ENCODE data around the gene KIF21B.
A peak's percentile ranks its signal among the peaks of the same experiment; 100 is the strongest.

KIF21B gene

DNA sequence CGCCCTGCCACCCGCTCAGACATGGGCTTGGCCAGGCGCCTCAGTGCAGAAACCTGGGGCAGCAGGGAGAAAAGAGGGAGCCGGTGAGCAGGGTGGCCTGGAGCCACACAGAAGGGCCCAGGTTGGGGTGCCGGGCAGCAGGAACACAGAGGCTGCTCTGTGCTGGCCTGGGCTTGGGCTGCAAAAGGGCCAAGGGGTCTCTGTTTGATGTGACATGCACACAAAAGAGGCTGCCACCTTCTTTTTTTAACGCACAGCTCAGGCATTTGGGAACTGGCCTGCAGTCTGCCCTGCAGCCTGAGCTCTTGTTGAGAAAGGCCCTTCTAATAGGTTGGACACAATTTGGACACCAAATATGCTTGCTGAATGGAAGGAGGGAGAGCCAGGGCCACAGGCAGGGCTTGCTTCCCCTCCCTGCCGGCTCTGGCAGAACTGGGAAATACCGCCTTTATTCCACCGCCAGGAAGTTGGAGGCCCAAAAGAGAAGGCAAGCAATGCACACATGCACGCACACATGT, 32.4 kb downstream of the KIF21B start:
- no peak for DNase-seq

DNA sequence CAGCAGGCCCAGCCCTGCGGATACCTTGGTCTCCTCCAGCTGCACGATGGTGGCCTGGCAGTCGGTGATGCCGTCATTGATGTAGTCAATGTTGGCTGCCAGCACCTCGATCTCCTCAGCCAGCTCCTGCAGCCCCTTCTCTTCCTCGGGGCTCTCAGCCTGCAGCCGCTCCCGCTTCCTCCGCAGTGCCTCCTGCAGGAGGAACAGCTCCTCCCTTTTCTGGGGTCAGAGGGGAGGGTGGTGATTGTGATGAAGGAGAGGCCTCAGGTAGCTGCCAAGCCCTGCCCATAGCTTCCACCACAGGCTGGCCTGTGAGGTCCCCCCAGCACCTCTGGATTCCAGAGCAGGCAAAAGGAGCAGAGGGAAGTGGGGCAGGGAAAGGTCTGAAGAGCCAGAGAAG, 33.4 kb downstream of the KIF21B start:
- DNase-seq = no peak

DNA sequence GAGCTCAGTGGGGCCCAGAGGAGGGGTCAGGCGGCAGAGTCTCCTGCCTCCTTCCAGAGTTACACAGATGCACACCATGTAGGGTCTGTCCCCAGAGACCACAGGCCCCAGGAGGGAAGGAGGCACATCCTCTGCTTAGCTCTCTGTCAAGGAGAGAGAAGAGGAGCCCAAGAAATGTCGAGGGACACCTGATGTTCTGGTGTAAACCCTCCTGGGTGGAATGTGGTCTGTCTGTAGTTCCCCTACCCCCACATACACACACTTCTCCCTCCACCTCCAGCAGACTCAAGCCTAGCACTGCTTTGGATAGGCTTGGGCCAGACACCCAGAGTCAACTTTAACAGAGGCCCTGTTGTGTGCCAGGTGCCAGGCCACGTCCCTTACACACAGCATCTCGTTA, 34.2 kb downstream of the KIF21B start:
- DNase-seq = no peak

DNA sequence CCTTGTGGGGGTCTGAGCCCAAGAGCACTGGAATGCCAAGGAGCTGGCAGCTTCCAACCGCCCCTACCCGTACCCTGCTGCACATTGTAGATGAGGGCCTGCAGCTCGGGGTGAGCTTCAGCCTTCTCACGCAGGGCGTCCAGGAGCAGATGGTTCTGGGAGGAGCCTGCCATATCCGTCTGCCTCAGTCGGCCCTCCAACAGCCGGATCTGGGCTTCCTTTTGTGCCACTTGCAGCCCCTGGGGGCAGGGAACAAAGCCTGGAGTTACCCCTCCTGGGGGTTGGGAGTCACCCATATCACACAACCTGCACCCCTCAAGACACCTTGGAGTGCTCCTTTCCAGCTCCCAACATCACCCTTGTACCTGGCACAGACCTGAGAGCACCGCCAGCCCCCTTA, 34.8 kb downstream of the KIF21B start:
- DNase-seq = no peak

DNA sequence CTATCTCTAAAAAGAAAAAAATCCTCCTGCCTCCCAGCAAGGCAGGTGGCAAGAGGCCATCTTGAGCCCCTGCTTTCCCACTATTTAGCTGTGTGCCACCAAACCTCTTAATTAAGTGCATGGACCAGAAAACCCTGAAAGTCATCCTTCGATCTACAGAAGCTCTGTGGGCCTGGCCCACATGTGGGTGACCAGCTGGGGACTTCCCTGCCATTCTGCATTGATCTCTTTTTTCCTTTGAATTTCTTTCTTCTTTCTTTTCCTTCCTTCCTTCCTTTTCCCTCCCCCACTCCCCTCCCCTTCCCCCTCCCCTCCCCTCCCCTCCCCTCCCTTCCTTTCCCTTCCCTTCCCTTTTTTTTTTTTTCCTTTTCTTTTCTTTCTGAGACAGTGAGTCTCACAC, 38.0 kb downstream of the KIF21B start:
- no peak for DNase-seq

DNA sequence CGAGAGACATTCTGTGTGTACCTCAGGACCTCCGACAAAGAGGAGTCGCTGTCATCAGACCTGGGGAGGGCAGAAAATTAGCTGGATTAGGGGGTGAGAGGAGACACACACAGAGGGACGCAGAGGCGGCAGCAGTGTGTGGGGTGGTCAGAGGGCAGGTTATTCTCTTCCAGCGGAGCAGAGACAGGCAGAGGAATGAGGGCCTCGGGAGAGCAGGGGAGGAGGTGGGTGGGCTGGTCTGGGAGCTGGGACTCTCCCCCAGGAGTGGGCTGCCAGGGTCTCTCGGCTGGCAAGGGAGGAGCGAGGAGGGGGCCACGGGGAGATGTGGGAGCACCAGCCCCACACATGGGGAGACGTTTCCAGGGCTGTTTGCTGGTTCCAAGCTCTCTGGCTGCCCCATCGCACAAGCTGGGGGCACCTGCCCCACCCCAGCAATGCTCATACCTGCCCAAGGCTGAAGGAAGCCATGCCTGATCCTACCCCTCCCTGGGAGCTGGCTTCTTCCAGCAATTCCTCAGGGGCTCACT, 40.4 kb downstream of the KIF21B start:
- no peak for DNase-seq

DNA sequence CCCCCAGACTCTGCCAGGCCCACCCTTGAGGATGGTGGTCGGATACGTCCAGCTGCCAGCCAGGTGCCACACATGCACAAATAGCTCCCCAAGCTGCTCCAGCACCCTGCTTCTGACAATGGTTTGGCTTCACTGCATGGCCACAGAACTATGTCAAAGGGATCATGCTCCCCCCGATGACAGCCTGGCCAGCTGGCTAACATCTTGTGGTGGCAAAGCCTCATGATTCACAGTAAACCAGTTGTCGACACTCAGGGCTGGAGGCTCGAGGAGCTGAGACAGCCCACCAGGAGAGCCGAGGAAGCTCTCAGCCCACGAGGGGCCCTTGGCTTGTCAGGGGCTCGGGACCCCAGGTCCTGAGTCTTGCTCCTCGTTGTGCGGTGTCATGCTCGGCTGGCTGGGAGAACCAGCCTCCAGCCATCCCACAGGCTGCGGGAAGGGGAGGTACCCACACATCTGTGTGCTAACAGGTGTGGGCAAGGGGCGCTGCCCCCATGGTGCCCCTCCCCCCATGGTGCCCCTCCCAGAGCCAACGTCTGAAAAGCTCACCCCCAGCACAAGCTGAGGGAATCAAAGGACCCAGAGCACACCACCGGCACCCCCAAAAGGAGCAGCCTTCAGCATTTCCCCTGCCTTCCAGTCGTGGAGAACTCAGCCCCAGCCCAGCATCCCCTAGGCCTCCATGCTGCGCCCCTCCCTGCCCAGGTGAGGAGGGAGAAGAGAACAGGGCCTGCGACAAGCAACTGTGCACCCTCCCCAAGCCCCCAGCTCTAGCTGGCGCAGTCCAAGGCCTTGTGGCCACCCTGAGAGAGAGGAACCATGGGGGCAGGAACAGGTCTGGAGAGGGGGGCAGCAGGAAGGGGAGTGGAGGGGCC, 41.2 kb downstream of the KIF21B start:
- DNase-seq = no peak

DNA sequence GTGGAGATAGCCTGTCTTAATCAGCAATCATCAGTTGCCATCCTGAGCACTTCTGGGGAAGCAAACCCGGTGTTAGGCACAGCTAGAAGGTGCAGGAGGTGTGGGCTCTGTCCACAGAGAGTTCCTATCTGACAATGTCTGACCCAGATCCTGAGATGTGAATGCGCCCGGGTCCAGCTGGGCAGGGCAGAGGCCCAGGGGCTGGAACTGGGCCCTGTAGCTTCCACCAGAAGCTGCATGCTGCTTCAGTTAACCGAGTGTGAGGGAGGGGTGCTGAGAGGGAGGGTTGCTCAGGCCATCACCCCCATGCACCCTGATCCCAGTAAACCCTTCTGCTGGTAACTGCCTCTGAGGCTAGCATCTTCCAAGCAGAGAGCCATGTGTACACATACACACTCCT, 42.2 kb downstream of the KIF21B start:
- DNase-seq = no peak

DNA sequence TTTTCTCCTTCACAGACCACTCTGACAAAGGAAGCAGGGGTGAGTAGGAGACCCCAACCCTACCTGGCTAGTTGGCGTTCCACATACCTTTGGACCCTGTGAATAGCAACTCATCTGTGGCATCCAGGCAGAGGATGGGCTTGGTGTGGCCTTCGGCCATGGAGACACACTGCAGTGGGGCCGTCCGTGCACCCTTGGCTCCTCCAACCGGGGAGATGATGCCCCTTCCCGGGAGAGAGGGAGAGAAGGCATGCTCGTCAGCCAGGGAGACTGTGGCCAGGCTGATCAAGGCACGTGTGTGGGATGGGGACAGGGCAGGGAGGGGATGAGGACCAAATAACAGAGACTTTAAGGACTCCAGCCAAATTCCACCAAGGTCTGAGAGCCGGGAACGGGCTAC, 42.6 kb downstream of the KIF21B start:
- DNase-seq = no peak

DNA sequence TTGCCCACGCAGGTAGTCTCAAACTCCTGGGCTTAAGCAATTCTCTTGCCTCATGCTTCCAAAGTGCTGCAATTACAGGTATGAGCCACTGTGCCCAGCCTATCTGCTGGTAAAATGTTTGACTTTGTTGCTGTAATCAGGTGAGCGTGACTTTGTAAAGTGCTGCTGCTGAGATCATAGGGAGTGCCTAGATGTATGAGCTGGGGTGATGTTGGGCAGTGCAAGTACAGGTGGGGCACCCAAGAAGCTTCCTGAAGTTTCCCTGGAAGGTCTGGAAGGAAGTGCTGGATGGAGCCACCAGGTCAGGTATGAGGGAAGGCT, 43.1 kb downstream of the KIF21B start:
- DNase-seq = no peak

DNA sequence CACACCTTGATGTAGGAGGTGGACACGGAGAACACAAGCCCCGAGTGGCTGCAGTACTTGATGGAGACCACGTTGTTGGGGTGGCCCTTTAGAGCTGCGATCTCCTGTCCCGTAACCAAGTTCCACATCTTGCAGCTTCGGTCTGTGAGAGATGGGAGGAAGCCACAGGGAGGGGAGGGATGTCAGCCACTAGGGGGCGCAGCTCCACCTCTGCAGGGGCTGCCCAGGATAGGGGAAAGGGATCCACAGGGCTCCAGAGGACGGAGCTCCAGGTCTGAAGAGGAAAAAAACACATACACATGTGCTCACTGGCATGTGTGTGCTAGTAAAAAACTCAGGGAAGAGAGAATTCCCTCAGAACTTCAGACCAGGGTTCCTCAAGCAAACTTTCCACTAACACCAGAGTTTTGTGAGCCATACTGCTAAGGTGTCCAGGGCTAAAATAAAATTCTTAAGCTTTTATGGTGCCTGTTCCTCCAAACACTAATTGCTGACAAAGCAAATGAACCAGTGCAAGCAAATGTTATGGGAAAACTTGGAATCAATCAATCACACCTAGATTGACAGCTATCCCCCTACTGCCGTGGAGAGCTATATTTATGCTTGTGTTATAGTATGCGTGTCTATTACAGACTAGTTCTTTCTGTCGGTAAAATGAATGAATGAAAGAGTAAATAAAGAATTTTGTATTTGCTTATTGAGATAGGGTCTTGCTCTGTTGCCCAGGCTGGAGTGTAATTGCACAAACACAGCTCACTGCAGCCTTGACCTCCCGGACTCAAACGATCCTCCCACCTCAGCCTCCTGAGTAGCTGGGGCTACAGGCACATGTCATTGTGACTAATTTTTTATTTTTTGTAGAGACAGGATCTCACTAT, 43.7 kb downstream of the KIF21B start:
- DNase-seq = peak; percentile 23

DNA sequence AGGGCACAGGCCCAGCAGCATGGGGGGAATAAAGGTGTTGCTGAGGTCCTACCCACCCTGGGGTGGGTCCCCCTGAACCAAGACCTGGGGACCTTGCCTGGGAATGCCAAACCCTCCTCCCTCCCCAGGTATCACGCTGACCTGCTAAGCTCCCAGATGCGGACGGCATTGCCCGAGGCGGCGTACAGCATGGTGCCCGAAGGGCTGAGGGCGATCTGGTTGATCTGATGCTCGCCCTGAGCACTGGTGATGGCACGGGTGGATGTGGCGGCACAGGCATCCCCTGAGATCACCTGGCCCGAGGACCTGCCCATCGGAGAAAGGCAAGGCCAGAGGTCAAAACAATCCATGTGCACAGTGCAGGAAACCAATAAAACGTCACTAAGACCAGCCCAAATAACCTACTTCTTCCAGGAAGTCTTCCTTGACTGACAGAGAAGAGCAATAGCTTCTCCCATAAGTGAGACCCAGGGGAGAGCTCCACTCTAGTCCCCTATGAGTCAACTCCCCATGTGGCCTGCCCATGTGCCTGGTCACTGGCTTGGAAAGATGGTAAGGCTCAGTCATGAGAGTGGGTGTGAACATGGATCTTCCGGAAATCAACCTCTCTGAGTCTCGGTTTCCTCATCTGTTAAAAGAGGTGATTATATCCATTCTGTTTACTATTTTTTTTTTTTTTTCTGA, 46.3 kb downstream of the KIF21B start:
- DNase-seq = no peak

DNA sequence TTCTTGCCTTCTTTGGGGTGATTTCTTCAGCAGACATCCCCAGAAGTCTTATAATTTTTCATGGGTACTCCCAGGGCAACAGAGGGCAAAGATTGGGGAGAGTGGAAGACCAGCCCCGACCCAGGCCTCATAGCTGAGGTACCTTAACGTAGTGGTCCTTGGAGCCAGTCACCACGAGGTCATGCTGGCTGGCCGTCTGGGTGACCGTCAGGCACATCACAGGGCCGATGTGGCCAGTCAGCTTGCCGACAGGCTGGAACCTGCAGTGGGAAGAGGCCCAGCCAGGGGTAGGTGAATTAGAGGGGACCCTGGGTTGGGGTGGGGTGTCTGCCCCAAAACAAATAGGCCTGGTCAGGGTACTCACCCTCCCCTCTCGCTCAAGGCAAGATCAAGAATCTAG, 46.9 kb downstream of the KIF21B start:
- DNase-seq = no peak

DNA sequence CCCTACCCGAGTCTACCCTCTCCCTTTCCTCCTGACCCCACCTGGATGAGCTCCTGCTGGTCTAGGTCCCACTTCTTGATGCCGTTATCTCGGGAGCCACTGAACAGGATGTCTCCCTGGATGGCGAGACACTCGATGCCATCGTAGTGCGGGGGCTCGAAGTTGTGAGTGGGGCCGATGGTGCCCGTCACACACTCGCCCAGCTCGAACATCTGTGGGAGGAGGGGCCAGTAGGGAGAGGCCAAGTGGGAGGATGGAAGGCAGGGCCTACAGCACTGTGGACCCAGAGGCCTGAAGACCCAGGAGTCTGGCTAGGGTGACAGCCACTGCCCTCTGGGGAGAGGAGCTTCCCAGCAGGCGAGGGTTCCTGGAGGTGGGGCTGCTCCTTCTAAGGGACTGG, 48.1 kb downstream of the KIF21B start:
- no peak for DNase-seq

DNA sequence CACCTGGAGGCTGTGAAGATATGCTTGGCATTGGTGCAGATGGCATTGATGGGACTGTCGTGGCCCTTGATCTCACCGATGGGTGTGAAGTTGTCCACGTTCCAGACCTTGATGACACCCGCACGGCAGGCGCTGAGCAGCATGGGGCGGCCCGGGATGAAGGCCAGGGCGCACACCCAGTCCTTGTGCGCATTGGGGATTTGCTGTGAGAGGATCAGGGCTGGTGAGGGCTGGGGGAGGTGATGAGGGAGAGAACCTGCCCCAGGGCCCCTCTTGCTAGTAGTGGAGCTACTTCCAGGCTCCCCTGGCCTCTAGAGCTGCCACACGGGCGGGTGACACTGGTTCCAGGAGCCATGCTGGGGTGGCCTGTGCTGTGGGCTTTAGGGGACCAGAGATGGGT, 48.8 kb downstream of the KIF21B start:
- no peak for DNase-seq

DNA sequence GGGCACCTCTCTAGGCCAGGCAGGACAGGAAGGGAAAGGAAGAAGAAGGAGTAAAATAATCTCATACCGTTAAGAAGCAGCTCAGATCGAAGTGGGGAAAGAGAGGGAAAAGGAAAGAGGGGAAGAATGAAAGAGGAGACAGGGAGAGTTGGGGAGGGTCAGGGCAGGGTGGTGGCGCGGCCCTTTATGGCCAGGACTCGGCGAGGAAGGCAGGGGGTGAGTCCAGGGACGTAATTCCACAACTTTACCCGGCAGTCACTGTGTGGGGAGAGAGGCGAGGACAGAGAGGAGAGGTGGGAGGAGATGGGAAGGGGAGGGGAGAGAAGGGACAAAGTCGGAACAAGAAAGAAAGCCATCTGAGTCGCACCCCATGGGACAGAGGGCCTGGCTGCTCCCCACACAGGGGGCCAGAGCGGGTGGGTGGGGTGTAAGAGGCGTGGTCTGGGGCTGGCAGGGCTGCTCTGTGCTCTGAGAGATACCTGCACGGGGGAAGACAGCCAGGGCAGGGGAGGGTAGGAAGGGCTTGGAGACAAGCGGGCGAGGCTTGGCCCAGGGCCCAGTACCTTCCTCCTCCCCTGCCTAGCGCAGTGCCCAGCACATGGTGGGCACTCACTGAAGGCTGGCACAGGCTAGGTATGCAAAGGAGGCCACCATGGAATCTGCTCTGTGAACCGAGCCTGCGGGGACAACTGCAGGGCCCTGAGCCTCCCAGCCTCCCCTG, 49.4 kb downstream of the KIF21B start:
- DNase-seq = peak; percentile 9

DNA sequence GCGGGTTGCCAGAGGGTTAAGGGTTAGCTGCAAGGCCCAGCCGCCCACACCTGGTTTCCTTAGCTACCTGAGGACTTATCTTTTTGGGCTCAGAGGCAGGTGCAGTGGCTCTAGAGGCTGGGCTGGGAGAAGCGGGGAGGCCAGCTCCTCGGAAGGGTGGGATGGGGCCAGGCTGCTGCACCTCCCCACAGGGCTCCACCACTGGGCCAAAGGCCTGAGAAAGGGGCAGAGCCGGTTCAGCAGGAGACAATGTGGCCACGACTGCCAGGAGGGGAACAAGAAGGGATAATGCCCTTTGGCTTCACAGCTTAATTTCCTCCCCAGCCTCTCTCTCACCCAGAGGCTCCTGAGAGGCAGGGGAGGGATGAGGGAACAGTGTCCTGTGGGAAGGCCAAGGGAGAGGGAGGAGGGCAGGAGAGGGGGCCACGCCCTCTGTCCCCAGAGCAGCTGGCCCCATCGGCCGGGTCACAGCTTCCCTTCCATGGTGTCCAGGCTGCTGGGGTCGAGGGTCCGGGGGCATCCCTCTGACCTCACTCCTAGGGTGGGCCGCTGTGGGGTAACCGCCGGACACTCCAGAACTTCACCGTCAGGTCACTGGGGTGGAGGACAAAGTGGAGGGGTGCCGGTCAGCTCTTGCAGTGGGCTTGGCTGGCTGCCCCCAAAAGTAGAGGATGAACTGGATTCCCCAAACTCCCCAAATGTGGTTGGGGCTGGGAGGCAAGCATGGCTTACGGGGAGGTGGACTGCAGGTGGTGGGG, 50.4 kb downstream of the KIF21B start:
- no peak for DNase-seq

DNA sequence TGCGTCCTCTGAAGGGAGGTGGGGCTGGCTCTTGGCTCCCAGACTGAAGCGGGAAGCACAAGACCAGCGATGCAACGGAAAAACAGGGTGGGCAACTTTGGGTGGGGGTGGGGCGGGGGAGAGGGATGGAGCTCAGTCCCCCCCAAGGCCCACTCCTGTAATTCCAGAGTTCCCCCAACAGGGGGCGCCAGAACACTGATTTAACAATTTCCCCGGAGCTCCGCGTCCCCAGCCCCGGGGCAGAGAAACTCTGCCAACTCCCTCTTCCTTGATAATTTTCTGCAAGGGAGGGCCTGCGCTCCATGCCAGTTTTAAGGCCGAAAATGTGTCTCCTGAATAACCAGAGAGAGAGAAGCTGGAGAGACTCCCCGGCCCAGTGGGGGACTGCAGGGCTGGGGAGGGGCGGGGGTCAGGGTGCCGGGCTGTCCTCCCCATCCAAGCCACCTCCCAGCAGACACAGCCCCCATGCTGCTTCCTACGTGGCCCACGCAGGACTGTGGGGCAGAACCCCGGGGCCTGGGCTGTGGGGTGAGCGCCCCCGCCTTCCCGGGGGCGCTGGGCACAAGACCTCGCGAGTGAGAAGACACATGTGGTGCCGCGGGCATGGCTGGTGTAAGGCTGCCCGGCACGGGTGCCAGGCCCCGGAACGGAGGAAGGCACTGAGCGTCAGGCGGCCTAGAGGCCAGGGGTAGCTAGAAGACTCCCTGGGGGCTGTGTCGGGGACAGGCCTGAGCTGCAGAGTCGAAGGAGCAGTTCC, 51.4 kb downstream of the KIF21B start:
- DNase-seq = peak; percentile 43

DNA sequence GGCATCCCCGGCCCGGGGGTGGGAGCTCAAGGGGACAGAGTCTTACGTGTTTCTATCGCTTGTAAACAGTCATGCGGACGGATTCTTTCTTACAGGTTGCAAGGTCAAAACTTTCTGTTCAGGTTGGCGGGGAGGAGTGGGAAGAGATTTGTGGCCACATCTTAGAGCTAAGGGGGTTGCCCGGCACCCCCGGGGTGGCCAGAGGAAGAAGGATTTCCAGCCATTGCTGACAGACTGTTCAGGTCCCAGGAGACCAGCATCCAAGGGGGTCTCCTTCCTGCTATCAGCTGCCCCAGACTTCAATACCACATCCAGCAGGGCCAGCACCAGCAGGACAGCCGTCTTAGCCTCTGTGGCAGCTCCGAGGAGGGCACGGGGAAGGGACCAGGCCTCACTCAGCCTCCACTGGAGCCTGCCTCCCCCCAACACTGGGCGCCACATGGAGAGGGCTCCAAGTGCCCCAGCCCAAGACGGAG, 52.0 kb downstream of the KIF21B start:
- no peak for DNase-seq

DNA sequence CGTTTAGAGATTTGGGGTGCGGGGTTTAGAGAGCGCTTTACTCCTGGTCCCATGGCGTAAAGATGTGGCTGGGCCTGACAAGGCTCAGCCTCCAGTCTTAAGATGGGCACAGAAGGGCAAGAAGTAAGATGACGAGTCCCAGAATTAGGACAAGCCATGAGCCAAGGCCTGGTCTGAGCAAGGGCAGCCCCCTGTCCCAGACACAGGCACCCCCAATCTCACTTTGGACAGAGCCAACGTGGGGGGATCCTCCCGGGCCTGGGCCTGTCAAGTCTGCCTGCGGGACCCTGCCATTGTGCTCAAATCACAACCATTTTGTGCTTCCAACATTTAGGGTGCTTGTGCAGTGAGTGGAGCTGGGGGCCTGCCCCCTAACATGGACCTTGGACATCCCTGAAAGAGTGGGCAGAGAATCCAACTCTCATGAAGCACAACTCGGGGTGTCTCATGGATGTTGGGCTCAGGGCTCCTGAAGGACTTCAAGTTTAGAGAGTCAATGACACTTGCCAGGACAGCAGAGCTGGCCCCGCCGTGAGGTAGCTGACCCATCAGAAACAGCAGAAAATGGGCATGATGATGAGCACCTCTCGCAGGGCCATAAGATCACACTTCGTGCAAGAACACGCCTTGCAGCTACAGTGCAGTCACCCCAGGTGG, 52.6 kb downstream of the KIF21B start:
- DNase-seq = no peak
